Endometrial microvascular endothelial cells (primary cell): Measurements from ENCODE around the gene LONRF2. TPM values are rescaled to one million over a fixed set of nuclear protein-coding genes. Genes with fewer than 3 reads are reported as not detected.

Experiments
- total RNA-seq: library from RNA; depleted of rRNA; stranded (reverse); fragments of >200 nt; gene quantifications from one replicate; pipeline ENCODE4 v1.2.3, GENCODE V29; 2015; ENCODE audit errors: inconsistent ontology term

LONRF2 gene
- total RNA-seq, 1 donor from 2014 or later = not detected

Other genes starting within 250 kb of the LONRF2 start
- gene AFF3, start 179.9 kb downstream of the LONRF2 start, total RNA-seq = 19.5 TPM
- gene CHST10, start 95.2 kb upstream of the LONRF2 start, total RNA-seq = 28.3 TPM
- not detected for gene NMS, start 148.0 kb upstream of the LONRF2 start, total RNA-seq
- gene PDCL3, start 240.5 kb upstream of the LONRF2 start, total RNA-seq = 34.8 TPM